Liver (tissue), 3 donors: ENCODE measurements around the gene BACE1-AS.

Experiments used
- EGR1 ChIP-seq, 2 donors: IDR thresholded peaks; 2 replicates each; pipeline ENCODE4 v1.6.1; 2016 to 2018; ENCODE audit warnings: antibody characterized with exemption in 2 of 2, low read depth in 2 of 2
- FOXA1 ChIP-seq: IDR thresholded peaks from 2 replicates; pipeline ENCODE4 v1.6.1; 2016; ENCODE audit warnings: antibody characterized with exemption
- GABPA ChIP-seq, 2 donors: IDR thresholded peaks in 1 of 2; conservative IDR thresholded peaks in 1 of 2; 2 replicates each; pipeline ENCODE4 v1.6.1; 2016; ENCODE audit warnings: antibody characterized with exemption in 2 of 2, mild to moderate bottlenecking in 1 of 2, moderate library complexity in 1 of 2
- HNF4G ChIP-seq: IDR thresholded peaks from 2 replicates; pipeline ENCODE4 v1.6.1; 2016; ENCODE audit warnings: antibody characterized with exemption
- JUND ChIP-seq, 2 donors: IDR thresholded peaks; 2 replicates each; pipeline ENCODE4 v1.6.1; 2016; ENCODE audit warnings: antibody characterized with exemption in 2 of 2
- RAD21 ChIP-seq, 2 donors: IDR thresholded peaks; 2 replicates each; pipeline ENCODE4 v1.6.1; 2016; ENCODE audit warnings: antibody characterized with exemption in 2 of 2, mild to moderate bottlenecking in 2 of 2
- RXRA ChIP-seq, 2 donors: IDR thresholded peaks; 2 replicates each; pipeline ENCODE4 v1.6.1; 2017 to 2018; ENCODE audit warnings: antibody characterized with exemption in 2 of 2, mild to moderate bottlenecking in 1 of 2
- SP1 ChIP-seq: IDR thresholded peaks from 2 replicates; pipeline ENCODE4 v1.6.1; 2018; ENCODE audit warnings: antibody characterized with exemption, mild to moderate bottlenecking
- TAF1 ChIP-seq: conservative IDR thresholded peaks from 2 replicates; pipeline ENCODE4 v1.6.1; 2016; ENCODE audit warnings: antibody characterized with exemption, mild to moderate bottlenecking
- YY1 ChIP-seq: IDR thresholded peaks from 2 replicates; pipeline ENCODE4 v1.6.1; 2016; ENCODE audit warnings: antibody characterized with exemption, mild to moderate bottlenecking
- TF ChIP-seq, protein P1 (sequence below): fragments of 150-350 bp; IDR thresholded peaks from 2 replicates; pipeline ENCODE4 v1.5.1; 2017; ENCODE audit warnings: improper control_type of control experiment, low read depth, low read length; ENCODE audit not compliant: missing input control
- TF ChIP-seq, protein P2 (sequence below): IDR thresholded peaks from 2 replicates; pipeline ENCODE4 v1.6.1; 2016; ENCODE audit warnings: antibody characterized with exemption, mild to moderate bottlenecking
- TF ChIP-seq, protein P3 (sequence below): IDR thresholded peaks from 2 replicates; pipeline ENCODE4 v1.6.1; 2016; ENCODE audit warnings: antibody characterized with exemption
- TF ChIP-seq, protein P4 (sequence below): IDR thresholded peaks from 2 replicates; pipeline ENCODE4 v1.6.1; 2016; ENCODE audit warnings: antibody characterized with exemption
- donor health status: healthy.
- donor health status: healthy.

DNA sequence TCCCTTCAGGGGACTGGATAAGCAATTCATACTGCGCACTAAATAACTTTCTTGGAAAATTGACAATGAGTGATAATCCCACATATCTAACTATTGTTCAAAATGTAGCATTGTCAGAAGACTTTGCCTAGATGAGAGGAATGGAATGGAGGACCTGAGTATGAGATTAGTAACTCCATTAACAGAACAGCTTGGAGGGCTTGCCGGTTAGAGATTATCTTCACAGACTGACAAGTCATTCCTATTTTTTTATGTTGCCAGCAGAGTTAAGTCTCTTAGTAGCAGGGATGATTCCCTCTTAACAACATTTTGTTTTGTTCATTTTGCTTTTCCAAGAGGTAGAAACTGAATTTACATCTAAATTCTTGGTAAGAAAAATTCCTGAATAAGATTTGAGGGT is 7.1 kb upstream of the BACE1-AS start:
- TF ChIP-seq TAF1: no peak
- TF ChIP-seq, protein P1, sequence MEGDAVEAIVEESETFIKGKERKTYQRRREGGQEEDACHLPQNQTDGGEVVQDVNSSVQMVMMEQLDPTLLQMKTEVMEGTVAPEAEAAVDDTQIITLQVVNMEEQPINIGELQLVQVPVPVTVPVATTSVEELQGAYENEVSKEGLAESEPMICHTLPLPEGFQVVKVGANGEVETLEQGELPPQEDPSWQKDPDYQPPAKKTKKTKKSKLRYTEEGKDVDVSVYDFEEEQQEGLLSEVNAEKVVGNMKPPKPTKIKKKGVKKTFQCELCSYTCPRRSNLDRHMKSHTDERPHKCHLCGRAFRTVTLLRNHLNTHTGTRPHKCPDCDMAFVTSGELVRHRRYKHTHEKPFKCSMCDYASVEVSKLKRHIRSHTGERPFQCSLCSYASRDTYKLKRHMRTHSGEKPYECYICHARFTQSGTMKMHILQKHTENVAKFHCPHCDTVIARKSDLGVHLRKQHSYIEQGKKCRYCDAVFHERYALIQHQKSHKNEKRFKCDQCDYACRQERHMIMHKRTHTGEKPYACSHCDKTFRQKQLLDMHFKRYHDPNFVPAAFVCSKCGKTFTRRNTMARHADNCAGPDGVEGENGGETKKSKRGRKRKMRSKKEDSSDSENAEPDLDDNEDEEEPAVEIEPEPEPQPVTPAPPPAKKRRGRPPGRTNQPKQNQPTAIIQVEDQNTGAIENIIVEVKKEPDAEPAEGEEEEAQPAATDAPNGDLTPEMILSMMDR: no peak
- no peak for TF ChIP-seq GABPA (IDR thresholded peaks at IDR 0.05 in 1 of 2, conservative IDR thresholded peaks at IDR 0.05 in 1 of 2)
- TF ChIP-seq JUND (IDR thresholded peaks at IDR 0.05): no peak
- TF ChIP-seq, protein P2, sequence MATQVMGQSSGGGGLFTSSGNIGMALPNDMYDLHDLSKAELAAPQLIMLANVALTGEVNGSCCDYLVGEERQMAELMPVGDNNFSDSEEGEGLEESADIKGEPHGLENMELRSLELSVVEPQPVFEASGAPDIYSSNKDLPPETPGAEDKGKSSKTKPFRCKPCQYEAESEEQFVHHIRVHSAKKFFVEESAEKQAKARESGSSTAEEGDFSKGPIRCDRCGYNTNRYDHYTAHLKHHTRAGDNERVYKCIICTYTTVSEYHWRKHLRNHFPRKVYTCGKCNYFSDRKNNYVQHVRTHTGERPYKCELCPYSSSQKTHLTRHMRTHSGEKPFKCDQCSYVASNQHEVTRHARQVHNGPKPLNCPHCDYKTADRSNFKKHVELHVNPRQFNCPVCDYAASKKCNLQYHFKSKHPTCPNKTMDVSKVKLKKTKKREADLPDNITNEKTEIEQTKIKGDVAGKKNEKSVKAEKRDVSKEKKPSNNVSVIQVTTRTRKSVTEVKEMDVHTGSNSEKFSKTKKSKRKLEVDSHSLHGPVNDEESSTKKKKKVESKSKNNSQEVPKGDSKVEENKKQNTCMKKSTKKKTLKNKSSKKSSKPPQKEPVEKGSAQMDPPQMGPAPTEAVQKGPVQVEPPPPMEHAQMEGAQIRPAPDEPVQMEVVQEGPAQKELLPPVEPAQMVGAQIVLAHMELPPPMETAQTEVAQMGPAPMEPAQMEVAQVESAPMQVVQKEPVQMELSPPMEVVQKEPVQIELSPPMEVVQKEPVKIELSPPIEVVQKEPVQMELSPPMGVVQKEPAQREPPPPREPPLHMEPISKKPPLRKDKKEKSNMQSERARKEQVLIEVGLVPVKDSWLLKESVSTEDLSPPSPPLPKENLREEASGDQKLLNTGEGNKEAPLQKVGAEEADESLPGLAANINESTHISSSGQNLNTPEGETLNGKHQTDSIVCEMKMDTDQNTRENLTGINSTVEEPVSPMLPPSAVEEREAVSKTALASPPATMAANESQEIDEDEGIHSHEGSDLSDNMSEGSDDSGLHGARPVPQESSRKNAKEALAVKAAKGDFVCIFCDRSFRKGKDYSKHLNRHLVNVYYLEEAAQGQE: no peak
- TF ChIP-seq SP1: no peak
- TF ChIP-seq YY1: no peak
- no peak for TF ChIP-seq FOXA1
- TF ChIP-seq RAD21 (IDR thresholded peaks at IDR 0.05): no peak
- TF ChIP-seq HNF4G: no peak
- TF ChIP-seq, protein P3, sequence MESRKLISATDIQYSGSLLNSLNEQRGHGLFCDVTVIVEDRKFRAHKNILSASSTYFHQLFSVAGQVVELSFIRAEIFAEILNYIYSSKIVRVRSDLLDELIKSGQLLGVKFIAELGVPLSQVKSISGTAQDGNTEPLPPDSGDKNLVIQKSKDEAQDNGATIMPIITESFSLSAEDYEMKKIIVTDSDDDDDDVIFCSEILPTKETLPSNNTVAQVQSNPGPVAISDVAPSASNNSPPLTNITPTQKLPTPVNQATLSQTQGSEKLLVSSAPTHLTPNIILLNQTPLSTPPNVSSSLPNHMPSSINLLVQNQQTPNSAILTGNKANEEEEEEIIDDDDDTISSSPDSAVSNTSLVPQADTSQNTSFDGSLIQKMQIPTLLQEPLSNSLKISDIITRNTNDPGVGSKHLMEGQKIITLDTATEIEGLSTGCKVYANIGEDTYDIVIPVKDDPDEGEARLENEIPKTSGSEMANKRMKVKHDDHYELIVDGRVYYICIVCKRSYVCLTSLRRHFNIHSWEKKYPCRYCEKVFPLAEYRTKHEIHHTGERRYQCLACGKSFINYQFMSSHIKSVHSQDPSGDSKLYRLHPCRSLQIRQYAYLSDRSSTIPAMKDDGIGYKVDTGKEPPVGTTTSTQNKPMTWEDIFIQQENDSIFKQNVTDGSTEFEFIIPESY: no peak
- TF ChIP-seq, protein P4, sequence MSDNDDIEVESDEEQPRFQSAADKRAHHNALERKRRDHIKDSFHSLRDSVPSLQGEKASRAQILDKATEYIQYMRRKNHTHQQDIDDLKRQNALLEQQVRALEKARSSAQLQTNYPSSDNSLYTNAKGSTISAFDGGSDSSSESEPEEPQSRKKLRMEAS: no peak
- no peak for TF ChIP-seq RXRA (IDR thresholded peaks at IDR 0.05)
- no peak for TF ChIP-seq EGR1 (IDR thresholded peaks at IDR 0.05; ENCODE audit: low read depth in 2 of 2)
